SH-SY5Y (cell line): ENCODE results near the gene MID1IP1.

ENCODE experiments used
- GATA2 ChIP-seq: IDR thresholded peaks from 2 replicates; pipeline ENCODE4 v1.6.1; 2011; ENCODE audit warnings: mild to moderate bottlenecking, low read depth, low read length
- GATA3 ChIP-seq: IDR thresholded peaks from 2 replicates; pipeline ENCODE4 v1.6.1; 2011; ENCODE audit warnings: low read depth, mild to moderate bottlenecking, low read length, moderate library complexity

GRCh38 chrX:38839277-38839676 is 38.0 kb downstream of the MID1IP1 start:
- TF ChIP-seq GATA3 = no peak
- TF ChIP-seq GATA2 = no peak
